HCT116 (cell line): Measurements from ENCODE around the gene CD163. TPM values are rescaled to one million over a fixed set of nuclear protein-coding genes. Genes with fewer than 3 reads are reported as not detected.

Experiments used
- ATAC-seq: fragments of 200-7000 bp; cut with Tn5 transposase; 2 replicates; pipeline ENCODE4 v1.9.1; 2020; ENCODE audit warnings: mild to moderate bottlenecking, moderate library complexity
- BruUV-seq: library from RNA; stranded (reverse); fragments of 400-500 nt; replicated peaks from 2 replicates; lab custom pipeline; 2021; lab: Mats Ljungman, UMichigan
- CTCF ChIA-PET: fragments of 300-600 bp; sonication (Branson Sonifier 250); formaldehyde crosslinking; loops from one replicate; lab custom pipeline; 2021; ENCODE audit warnings: antibody characterized with exemption; lab: Charles Lee
- POLR2A ChIA-PET: fragments of 300-600, 350-600 bp; sonication (Branson Sonifier 250); formaldehyde crosslinking; loops from one replicate; lab custom pipeline; 2021; ENCODE audit warnings: antibody characterized with exemption; lab: Charles Lee
- RAD21 ChIA-PET, 2 experiments: fragments of 300-600 bp; sonication (Branson Sonifier 250); formaldehyde crosslinking; loops; one replicate each; lab custom pipeline; 2023; ENCODE audit warnings: low total read pairs in 2 of 2; ENCODE audit not compliant: uncharacterized antibody in 2 of 2, unreplicated experiment in 2 of 2, low non-redundant PET in 1 of 2; lab: Charles Lee
- DNase-seq: peaks from one replicate; pipeline ENCODE4 v3.0.0-alpha.2; 2010; ENCODE audit warnings: low read depth, low spot score
- H2AFZ ChIP-seq: fragments of 200-600 bp; shearing (Covaris generic), sonication (generic); 2 replicates; pipeline ENCODE4 v1.6.1; 2017; ENCODE audit warnings: low read depth, mixed run types, mixed read lengths, antibody characterized with exemption, low read length; ENCODE audit not compliant: poor library complexity, severe bottlenecking
- H3K27ac ChIP-seq: 2 replicates; pipeline ENCODE4 v1.5.1; 2012; ENCODE audit warnings: low read depth, low read length
- H3K27me3 ChIP-seq: fragments of 200-600 bp; sonication (generic); 2 replicates; pipeline ENCODE4 v1.6.1; 2016; ENCODE audit warnings: mixed run types, low read length, mixed read lengths; ENCODE audit not compliant: insufficient read depth
- H3K36me3 ChIP-seq, 2 experiments: fragments of 200-500 bp in 1 of 2; fragments of 200-600 bp in 1 of 2; sonication (Bioruptor generic) in 1 of 2; sonication (generic) in 1 of 2; 2 replicates each; pipeline versions ENCODE4 v1.5.1 to v1.6.1; 2014 to 2016; ENCODE audit warnings: low read length in 2 of 2, inconsistent platforms in 1 of 2, mixed read lengths in 1 of 2, mixed run types in 1 of 2; ENCODE audit not compliant: insufficient read depth in 2 of 2, control insufficient read depth in 1 of 2
- H3K4me1 ChIP-seq, 2 experiments: fragments of 200-600 bp in 1 of 2; sonication (generic) in 1 of 2; 2 replicates each; pipeline versions ENCODE4 v1.5.1 to v1.6.1; 2012 to 2017; ENCODE audit warnings: low read length in 2 of 2, inconsistent platforms in 1 of 2, mild to moderate bottlenecking in 1 of 2, mixed read lengths in 1 of 2, mixed run types in 1 of 2, moderate library complexity in 1 of 2; ENCODE audit not compliant: insufficient read depth in 2 of 2, control insufficient read depth in 1 of 2
- H3K4me2 ChIP-seq: fragments of 200-600 bp; sonication (generic); 2 replicates; pipeline ENCODE4 v1.6.1; 2017; ENCODE audit warnings: mixed run types, low read length, mixed read lengths
- H3K4me3 ChIP-seq, 2 experiments: fragments of 200-600 bp in 1 of 2; sonication (generic) in 1 of 2; replicated peaks in 1 of 2; 2 replicates each; pipeline ENCODE4 v1.5.1; 2011 to 2016; ENCODE audit warnings: low read length in 2 of 2, control low read depth in 1 of 2, low read depth in 1 of 2, mild to moderate bottlenecking in 1 of 2, mixed read lengths in 1 of 2, mixed run types in 1 of 2
- H3K79me2 ChIP-seq: fragments of 200-600 bp; sonication (generic); 2 replicates; pipeline ENCODE4 v1.6.1; 2017; ENCODE audit warnings: mild to moderate bottlenecking, mixed run types, low read length, moderate library complexity, mixed read lengths; ENCODE audit not compliant: insufficient read depth
- H3K9ac ChIP-seq: fragments of 200-600 bp; sonication (generic); 2 replicates; pipeline ENCODE4 v1.6.1; 2016; ENCODE audit warnings: low read length, mixed read lengths
- H3K9me2 ChIP-seq: fragments of 200-600 bp; sonication (generic), shearing (Covaris generic); 2 replicates; pipeline ENCODE4 v1.6.1; 2017; ENCODE audit warnings: mixed run types, mild to moderate bottlenecking, moderate library complexity; ENCODE audit not compliant: insufficient read depth
- H3K9me3 ChIP-seq, 2 experiments: fragments of 200-500 bp in 1 of 2; fragments of 200-600 bp in 1 of 2; sonication (Bioruptor generic) in 1 of 2; sonication (generic) in 1 of 2; 2 replicates each; pipeline ENCODE4 v1.6.1; 2014 to 2017; ENCODE audit warnings: low read length in 2 of 2, mixed read lengths in 2 of 2, inconsistent platforms in 1 of 2, low read depth in 1 of 2, mild to moderate bottlenecking in 1 of 2, mixed run types in 1 of 2, moderate library complexity in 1 of 2; ENCODE audit not compliant: control insufficient read depth in 1 of 2, insufficient read depth in 1 of 2
- H4K20me1 ChIP-seq: fragments of 200-600 bp; sonication (generic), shearing (Covaris generic); 2 replicates; pipeline ENCODE4 v1.6.1; 2017; ENCODE audit warnings: mixed run types, mild to moderate bottlenecking, moderate library complexity; ENCODE audit not compliant: insufficient read depth
- CBX3 ChIP-seq: IDR thresholded peaks from 2 replicates; pipeline ENCODE4 v1.6.1; 2012; ENCODE audit warnings: low read depth
- CTCF ChIP-seq, 3 experiments: fragments of 200-600 bp in 1 of 3; sonication (generic) in 1 of 3; IDR thresholded peaks in 2 of 3; conservative IDR thresholded peaks in 1 of 3; 2 replicates each; pipeline ENCODE4 v1.5.1; 2012 to 2017; ENCODE audit warnings: low read depth in 2 of 3, low read length in 2 of 3, antibody characterized with exemption in 1 of 3, borderline replicate concordance in 1 of 3, control low read depth in 1 of 3, mild to moderate bottlenecking in 1 of 3, mixed read lengths in 1 of 3, mixed run types in 1 of 3, moderate library complexity in 1 of 3; ENCODE audit not compliant: insufficient read depth in 1 of 3
- EGR1 ChIP-seq: IDR thresholded peaks from 2 replicates; pipeline ENCODE4 v1.6.1; 2012; ENCODE audit warnings: low read depth
- EZH2phosphoT487 ChIP-seq: fragments of 200-600 bp; IDR thresholded peaks from 2 replicates; pipeline ENCODE4 v1.6.1; 2018; ENCODE audit warnings: antibody characterized with exemption, borderline replicate concordance
- FOSL1 ChIP-seq: IDR thresholded peaks from 2 replicates; pipeline ENCODE4 v1.6.1; 2012; ENCODE audit warnings: low read depth
- POLR2AphosphoS5 ChIP-seq: IDR thresholded peaks from 2 replicates; pipeline ENCODE4 v1.6.1; 2011; ENCODE audit warnings: mild to moderate bottlenecking, low read depth, low read length, moderate library complexity
- RAD21 ChIP-seq: IDR thresholded peaks from 2 replicates; pipeline ENCODE4 v1.6.1; 2012; ENCODE audit warnings: low read depth, mild to moderate bottlenecking
- SIN3A ChIP-seq: IDR thresholded peaks from 2 replicates; pipeline ENCODE4 v1.6.1; 2012; ENCODE audit warnings: low read depth
- SP1 ChIP-seq: IDR thresholded peaks from 2 replicates; pipeline ENCODE4 v1.6.1; 2012; ENCODE audit warnings: low read depth
- TCF7L2 ChIP-seq: IDR thresholded peaks from 2 replicates; pipeline ENCODE4 v1.7.0; 2011; ENCODE audit warnings: borderline replicate concordance, inconsistent platforms; ENCODE audit not compliant: insufficient read depth, insufficient read length; ENCODE audit errors: extremely low read depth
- intact Hi-C: fragments of 100-400 bp; cut with micrococcal nuclease; formaldehyde crosslinking; loops from 2 replicates; pipeline ENCODE4 v1.10.0; 2022
- total RNA-seq: library from RNA; stranded (reverse); gene quantifications from one replicate; pipeline ENCODE4 v1.2.1, GENCODE V29; 2021; ENCODE audit not compliant: unreplicated experiment
- TF ChIP-seq, protein P1 (sequence below): IDR thresholded peaks from 2 replicates; pipeline ENCODE4 v1.6.1; 2012; ENCODE audit warnings: low read depth

Gene CD163
- total RNA-seq, 1 experiment from 2014 or later, result 1.4 TPM

DNA sequence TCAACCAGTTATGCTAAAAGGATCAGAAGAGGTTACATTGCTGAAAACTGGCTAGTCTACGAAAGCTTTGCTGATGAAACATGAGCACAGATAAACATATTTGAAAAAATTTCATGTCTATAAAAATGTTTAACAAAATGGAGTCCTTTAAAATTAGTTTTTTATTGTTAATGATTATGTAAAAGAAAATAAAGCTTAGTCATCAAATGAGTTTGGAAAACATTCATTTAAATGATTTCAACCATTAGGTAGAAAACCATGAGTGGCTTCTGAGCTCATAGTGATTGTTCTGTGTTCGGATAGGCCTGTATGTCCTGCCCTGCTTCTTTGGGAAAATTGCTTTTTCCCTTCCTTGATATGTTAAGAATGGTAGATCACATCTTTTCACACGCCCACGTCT, 59.0 kb downstream of the CD163 start:
- no peak overlapping the region for H3K4me2 ChIP-seq
- no peaks in the 10 kb centered on the region for H3K9me2 ChIP-seq
- no peaks in the 10 kb centered on the region for H3K27me3 ChIP-seq
- no peak for TF ChIP-seq EZH2phosphoT487
- TF ChIP-seq POLR2AphosphoS5, result no peak
- no peak for TF ChIP-seq SIN3A
- TF ChIP-seq TCF7L2, result no peak
- no peak for TF ChIP-seq FOSL1
- TF ChIP-seq CTCF (IDR thresholded peaks at IDR 0.05 in 2 of 3, conservative IDR thresholded peaks at IDR 0.05 in 1 of 3; ENCODE audit: borderline replicate concordance in 1 of 3, insufficient read depth in 1 of 3, low read depth in 2 of 3, low read length in 2 of 3), result no peak
- TF ChIP-seq SP1, result no peak
- TF ChIP-seq, protein P1, sequence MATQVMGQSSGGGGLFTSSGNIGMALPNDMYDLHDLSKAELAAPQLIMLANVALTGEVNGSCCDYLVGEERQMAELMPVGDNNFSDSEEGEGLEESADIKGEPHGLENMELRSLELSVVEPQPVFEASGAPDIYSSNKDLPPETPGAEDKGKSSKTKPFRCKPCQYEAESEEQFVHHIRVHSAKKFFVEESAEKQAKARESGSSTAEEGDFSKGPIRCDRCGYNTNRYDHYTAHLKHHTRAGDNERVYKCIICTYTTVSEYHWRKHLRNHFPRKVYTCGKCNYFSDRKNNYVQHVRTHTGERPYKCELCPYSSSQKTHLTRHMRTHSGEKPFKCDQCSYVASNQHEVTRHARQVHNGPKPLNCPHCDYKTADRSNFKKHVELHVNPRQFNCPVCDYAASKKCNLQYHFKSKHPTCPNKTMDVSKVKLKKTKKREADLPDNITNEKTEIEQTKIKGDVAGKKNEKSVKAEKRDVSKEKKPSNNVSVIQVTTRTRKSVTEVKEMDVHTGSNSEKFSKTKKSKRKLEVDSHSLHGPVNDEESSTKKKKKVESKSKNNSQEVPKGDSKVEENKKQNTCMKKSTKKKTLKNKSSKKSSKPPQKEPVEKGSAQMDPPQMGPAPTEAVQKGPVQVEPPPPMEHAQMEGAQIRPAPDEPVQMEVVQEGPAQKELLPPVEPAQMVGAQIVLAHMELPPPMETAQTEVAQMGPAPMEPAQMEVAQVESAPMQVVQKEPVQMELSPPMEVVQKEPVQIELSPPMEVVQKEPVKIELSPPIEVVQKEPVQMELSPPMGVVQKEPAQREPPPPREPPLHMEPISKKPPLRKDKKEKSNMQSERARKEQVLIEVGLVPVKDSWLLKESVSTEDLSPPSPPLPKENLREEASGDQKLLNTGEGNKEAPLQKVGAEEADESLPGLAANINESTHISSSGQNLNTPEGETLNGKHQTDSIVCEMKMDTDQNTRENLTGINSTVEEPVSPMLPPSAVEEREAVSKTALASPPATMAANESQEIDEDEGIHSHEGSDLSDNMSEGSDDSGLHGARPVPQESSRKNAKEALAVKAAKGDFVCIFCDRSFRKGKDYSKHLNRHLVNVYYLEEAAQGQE, result no peak
- TF ChIP-seq CBX3, result no peak
- TF ChIP-seq RAD21, result no peak
- TF ChIP-seq EGR1, result no peak
- no peaks in the 10 kb centered on the region for H3K36me3 ChIP-seq
- BruUV-seq, result no TSS peak
- no peak overlapping the region for H3K4me3 ChIP-seq
- no peaks in the 10 kb centered on the region for H4K20me1 ChIP-seq
- H3K27ac ChIP-seq, result no peak overlapping the region
- DNase-seq (no peak), ATAC-seq (no peak)
- no peaks in the 10 kb centered on the region for H3K9me3 ChIP-seq
- ChIA-PET POLR2A (no interaction called here), RAD21 (no interaction called here), CTCF (no interaction called here)
- H3K4me1 ChIP-seq, result no peaks in the 10 kb centered on the region
- no peak overlapping the region for H2AFZ ChIP-seq
- intact Hi-C loops, result no loop called here
- H3K9ac ChIP-seq, result no peak overlapping the region
- H3K79me2 ChIP-seq, result no peaks in the 10 kb centered on the region
